HG02840 (cell line): ENCODE data around the gene SLC26A2.

ENCODE experiments used
- ATAC-seq: cut with Tn5 transposase; IDR thresholded peaks from one replicate; pipeline ENCODE4 v1.9.1; 2021; ENCODE audit warnings: mild to moderate bottlenecking, moderate library complexity, moderate number of reproducible peaks; ENCODE audit not compliant: unreplicated experiment, low FRiP score

The SLC26A2 gene

GRCh38 chr5:149960272-149961185 is at the start of gene SLC26A2:
TSS of gene SLC26A2 (plus strand) at chr5:149960758. CDS start at chr5:149977653, 16,895 bp downstream.
- ATAC-seq = peak; percentile 99

GRCh38 chr5:149911031-149911430 is 49.5 kb upstream of the SLC26A2 start:
- ATAC-seq = no peak

GRCh38 chr5:149912226-149912871 is 48.2 kb upstream of the SLC26A2 start:
- ATAC-seq = no peak

- no peak for ATAC-seq
Observed at GRCh38 chr5:149913436-149914419, 46.8 kb upstream of the SLC26A2 start.

- no peak for ATAC-seq
Observed at GRCh38 chr5:149915392-149916260, 44.9 kb upstream of the SLC26A2 start.

GRCh38 chr5:149916334-149917072 is 44.1 kb upstream of the SLC26A2 start:
- no peak for ATAC-seq

DNA sequence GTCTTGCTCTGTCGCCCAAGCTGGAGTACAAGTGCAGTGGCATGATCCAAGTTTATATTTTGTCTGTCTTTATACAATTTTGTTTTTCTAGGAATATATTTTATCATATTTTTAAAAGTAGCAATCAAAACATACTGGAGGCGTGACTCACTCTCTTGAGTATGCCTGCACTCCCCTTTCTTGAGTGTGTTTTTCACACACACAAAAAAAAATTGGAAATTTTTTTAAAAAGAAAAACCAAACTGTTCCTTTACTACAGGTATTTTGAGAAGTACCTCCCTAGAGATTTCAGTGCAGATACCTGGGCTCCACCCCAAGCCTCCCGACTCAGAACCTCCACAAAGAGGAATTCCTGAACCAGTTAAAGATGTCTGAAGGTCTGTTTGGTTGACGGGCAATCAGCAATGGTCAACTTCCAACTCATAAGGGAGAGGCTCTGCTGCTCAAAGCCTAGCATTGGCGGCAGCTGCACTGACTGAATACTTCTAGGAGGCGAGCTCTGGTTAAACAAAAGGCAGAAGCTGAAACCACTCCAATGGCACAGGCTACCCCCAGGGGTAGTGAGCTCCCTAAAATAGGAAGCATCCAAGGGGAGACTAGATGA is 43.4 kb upstream of the SLC26A2 start:
- no peak for ATAC-seq

DNA sequence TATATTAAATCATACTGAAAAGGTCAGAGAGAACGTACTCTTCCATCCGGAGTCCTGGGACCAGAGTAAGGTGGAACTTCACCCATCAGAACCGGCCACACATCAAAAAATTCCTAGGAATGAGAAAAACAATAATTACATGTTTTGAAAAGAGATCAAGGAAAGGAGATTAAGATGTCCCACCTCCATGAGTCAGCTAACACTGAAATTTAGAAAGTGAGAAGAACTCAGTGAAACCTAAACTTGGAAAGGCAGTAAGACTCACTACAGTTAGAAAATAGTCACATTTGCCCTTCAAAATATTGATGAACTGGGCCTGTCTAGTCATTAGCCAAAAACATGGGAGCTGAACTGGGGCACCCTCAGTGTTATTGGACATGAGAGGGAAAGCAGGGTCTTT is 39.0 kb upstream of the SLC26A2 start:
- no peak for ATAC-seq

GRCh38 chr5:149922950-149923349 is 37.6 kb upstream of the SLC26A2 start:
- no peak for ATAC-seq

- no peak for ATAC-seq
Observed at GRCh38 chr5:149924486-149924885, 36.1 kb upstream of the SLC26A2 start.

GRCh38 chr5:149930043-149930748 is 30.4 kb upstream of the SLC26A2 start:
- ATAC-seq = no peak

GRCh38 chr5:149930749-149931574 is 29.6 kb upstream of the SLC26A2 start:
- ATAC-seq = no peak

DNA sequence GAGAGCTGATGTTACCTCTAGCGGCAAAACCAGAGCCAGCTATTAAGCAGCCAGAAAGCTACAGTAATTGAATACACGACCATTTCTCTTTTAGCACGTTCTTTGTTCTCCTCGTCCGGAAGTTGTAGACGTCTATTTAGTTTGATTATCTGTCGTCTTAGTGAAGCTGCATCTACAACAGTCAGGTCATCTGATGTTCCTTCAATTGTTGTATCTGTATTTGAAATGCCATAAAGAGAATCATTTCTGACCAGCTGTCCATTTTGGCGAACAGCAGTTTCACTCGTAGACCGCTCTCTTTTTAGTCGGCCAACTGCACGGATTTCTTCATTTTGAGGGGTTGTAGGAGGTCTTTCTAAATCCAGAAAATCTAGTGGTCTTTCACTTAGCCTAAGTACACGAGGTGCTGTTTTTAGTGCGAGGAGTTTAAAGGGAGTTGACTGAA is 28.5 kb upstream of the SLC26A2 start:
- ATAC-seq = no peak

GRCh38 chr5:149932445-149933350 is 27.9 kb upstream of the SLC26A2 start:
- no peak for ATAC-seq

DNA sequence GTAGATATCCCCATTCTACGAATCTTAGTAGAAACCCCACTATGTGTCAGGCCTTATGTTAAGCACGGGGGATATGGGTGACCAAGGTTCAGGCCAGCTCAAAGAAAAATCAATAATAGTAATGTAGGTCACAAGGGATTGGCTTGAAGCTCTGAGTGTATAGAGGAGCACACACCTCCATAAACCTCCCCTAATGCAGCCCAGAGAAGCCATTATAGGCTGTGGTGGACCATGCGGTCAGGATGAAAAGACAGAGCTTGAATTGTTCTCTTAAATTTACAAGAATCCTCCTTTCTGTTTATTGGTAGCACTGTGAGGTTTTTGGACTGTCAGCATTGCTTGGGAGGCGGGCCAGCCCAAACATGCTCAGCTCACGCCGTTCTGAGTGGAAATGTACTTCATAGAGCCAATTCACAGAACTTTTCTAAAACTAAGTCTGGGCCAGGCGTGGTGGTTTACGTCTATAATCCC is 25.1 kb upstream of the SLC26A2 start:
- ATAC-seq = no peak
